Endodermal cell (in vitro differentiated cells): ENCODE data around the gene LMNA. TPM values are rescaled to one million over a fixed set of nuclear protein-coding genes. Genes with fewer than 3 reads are reported as not detected.
A peak's percentile ranks its signal among the peaks of the same experiment; 100 is the strongest.

Experiments
- DNase-seq: peaks from one replicate; pipeline ENCODE4 v3.0.0-alpha.2; 2017
- H3K27ac ChIP-seq: 2 replicates; pipeline ENCODE4 v1.5.1; 2013; ENCODE audit warnings: mild to moderate bottlenecking, low read depth, low read length, moderate library complexity
- H3K27me3 ChIP-seq: 2 replicates; pipeline ENCODE4 v1.6.1; 2013; ENCODE audit warnings: mild to moderate bottlenecking, low read length, moderate library complexity; ENCODE audit not compliant: insufficient read depth, control insufficient read depth, poor library complexity, severe bottlenecking
- H3K36me3 ChIP-seq: 2 replicates; pipeline ENCODE4 v1.7.0; 2013; ENCODE audit warnings: mild to moderate bottlenecking, low read length, moderate library complexity; ENCODE audit not compliant: control insufficient read depth, insufficient read depth
- H3K4me1 ChIP-seq: one replicate; pipeline ENCODE4 v1.7.0; 2013; ENCODE audit warnings: low read length; ENCODE audit not compliant: control insufficient read depth, insufficient read depth
- H3K4me3 ChIP-seq: 2 replicates; pipeline ENCODE4 v1.5.1; 2013; ENCODE audit warnings: mild to moderate bottlenecking, low read length, moderate library complexity
- H3K9ac ChIP-seq: 2 replicates; pipeline ENCODE4 v1.6.1; 2013; ENCODE audit warnings: mild to moderate bottlenecking, low read length, moderate library complexity; ENCODE audit not compliant: poor library complexity, severe bottlenecking; ENCODE audit errors: extremely low read depth
- H3K9me3 ChIP-seq: 2 replicates; pipeline ENCODE4 v1.6.1; 2013; ENCODE audit warnings: mild to moderate bottlenecking, low read length, moderate library complexity; ENCODE audit not compliant: control insufficient read depth
- H3K27ac Mint-ChIP-seq: 2 replicates; pipeline ENCODE4 v1.8.0; 2020; ENCODE audit warnings: mixed read lengths
- H3K27me3 Mint-ChIP-seq: 2 replicates; pipeline ENCODE4 v1.8.0; 2021; ENCODE audit warnings: mild to moderate bottlenecking, mixed read lengths; ENCODE audit not compliant: insufficient read depth
- H3K36me3 Mint-ChIP-seq: 2 replicates; pipeline ENCODE4 v1.8.0; 2020; ENCODE audit warnings: low read depth, mixed read lengths
- H3K4me1 Mint-ChIP-seq: 2 replicates; pipeline ENCODE4 v1.8.0; 2020; ENCODE audit warnings: mixed read lengths
- H3K4me3 Mint-ChIP-seq: 2 replicates; pipeline ENCODE4 v1.8.0; 2020; ENCODE audit warnings: mild to moderate bottlenecking, moderate library complexity, mixed read lengths
- H3K9me3 Mint-ChIP-seq: 2 replicates; pipeline ENCODE4 v1.8.0; 2020; ENCODE audit warnings: mild to moderate bottlenecking, mixed read lengths
- WGBS, 2 experiments: methylation state at CpG; one replicate each; pipeline versions ENCODE4 v1.1.5 to v1.1.7; 2013; ENCODE audit warnings: missing lambda C conversion rate in 2 of 2, mixed read lengths in 1 of 2; ENCODE audit not compliant: insufficient coverage in 1 of 2, insufficient read length in 1 of 2; 5-methylcytosine and 5-hydroxymethylcytosine counted together
- total RNA-seq, 2 donors: library from RNA; stranded (reverse); fragmentation: NEBNext Ultra II Directional in 1 of 2; extraction: Animal tissue kit (Norgen Biotek cat#: 25700) in 1 of 2; gene quantifications; 2 replicates in 1 of 2; 3 replicates in 1 of 2; pipeline ENCODE4 v1.2.1, GENCODE V29; 2021
- TF ChIP-seq, protein P1 (sequence below): fragments of 200-600 bp; sonication (generic); conservative IDR thresholded peaks from 2 replicates; pipeline ENCODE4 v1.5.0; 2021; ENCODE audit warnings: antibody characterized with exemption, mild to moderate bottlenecking

The LMNA gene
- total RNA-seq, 2 donors from 2014 or later: 41.2 to 42.0 TPM

DNA sequence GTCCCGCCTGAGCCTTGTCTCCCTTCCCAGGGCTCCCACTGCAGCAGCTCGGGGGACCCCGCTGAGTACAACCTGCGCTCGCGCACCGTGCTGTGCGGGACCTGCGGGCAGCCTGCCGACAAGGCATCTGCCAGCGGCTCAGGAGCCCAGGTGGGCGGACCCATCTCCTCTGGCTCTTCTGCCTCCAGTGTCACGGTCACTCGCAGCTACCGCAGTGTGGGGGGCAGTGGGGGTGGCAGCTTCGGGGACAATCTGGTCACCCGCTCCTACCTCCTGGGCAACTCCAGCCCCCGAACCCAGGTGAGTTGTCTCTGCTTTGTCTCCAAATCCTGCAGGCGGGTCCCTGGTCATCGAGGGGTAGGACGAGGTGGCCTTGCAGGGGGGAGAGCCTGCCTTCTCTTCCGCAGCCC, 24.0 kb downstream of the LMNA start:
- Histone ChIP-seq H3K9me3 (no peaks in the 10 kb centered on the region), H3K27me3 (no peaks in the 10 kb centered on the region), H3K27ac (no peak overlapping the region), H3K9ac (no peak overlapping the region), H3K4me3 (no peak overlapping the region), H3K36me3 (peaks cover 63% of the 10 kb centered on the region), H3K4me1 (no peaks in the 10 kb centered on the region)
- no peak overlapping the region for H3K4me3 Mint-ChIP-seq
- DNase-seq: no peak
- TF ChIP-seq, protein P1, sequence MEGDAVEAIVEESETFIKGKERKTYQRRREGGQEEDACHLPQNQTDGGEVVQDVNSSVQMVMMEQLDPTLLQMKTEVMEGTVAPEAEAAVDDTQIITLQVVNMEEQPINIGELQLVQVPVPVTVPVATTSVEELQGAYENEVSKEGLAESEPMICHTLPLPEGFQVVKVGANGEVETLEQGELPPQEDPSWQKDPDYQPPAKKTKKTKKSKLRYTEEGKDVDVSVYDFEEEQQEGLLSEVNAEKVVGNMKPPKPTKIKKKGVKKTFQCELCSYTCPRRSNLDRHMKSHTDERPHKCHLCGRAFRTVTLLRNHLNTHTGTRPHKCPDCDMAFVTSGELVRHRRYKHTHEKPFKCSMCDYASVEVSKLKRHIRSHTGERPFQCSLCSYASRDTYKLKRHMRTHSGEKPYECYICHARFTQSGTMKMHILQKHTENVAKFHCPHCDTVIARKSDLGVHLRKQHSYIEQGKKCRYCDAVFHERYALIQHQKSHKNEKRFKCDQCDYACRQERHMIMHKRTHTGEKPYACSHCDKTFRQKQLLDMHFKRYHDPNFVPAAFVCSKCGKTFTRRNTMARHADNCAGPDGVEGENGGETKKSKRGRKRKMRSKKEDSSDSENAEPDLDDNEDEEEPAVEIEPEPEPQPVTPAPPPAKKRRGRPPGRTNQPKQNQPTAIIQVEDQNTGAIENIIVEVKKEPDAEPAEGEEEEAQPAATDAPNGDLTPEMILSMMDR: no peak
- H3K27me3 Mint-ChIP-seq: no peaks in the 10 kb centered on the region
- no peak overlapping the region for H3K27ac Mint-ChIP-seq
- WGBS, 2 experiments: 97 to 99% methylated on average over 13 to 22 of the region's 22 CpGs
- peaks cover 37% of the 10 kb centered on the region for H3K36me3 Mint-ChIP-seq
- H3K4me1 Mint-ChIP-seq: peaks cover 7% of the 10 kb centered on the region
- H3K9me3 Mint-ChIP-seq: no peaks in the 10 kb centered on the region

DNA sequence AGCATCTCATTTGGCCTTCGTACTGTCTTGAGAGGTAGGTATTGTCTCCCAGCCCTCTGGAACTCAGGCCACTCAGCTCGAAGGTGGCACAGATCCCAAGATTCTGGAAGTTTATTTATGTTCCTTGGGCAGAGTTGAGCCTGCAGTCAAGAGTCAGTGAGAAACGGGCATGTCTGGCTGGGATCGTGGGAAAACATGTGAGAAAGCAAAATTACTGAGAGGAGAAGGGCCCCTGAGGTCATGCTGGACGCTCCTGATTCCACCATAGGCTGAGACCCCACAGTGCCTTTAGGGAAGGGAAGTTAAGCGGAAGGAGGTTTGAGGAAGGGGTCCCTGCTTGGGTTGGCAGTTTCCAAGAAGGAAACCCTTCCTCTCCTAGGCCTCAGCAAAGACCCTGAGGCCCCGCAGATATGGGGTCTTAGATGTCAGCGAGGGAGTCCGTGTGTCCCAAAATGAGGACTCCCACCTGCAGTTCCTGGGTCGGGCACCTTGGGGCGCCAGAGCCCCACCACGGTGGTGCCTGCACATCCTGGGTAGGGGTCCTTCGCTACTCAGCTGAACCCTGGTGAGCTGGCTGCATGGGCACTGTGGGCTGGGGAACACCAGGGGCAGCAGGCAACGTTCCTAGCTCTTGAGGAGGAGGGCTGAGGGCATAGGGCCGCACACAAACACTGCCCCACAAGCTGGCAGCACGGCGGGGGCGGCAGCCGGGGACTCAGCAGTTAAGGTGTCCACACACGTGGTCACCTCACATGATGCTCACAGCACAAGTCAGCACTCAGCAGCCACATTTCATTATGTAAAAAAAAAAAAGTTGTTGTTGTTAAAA, 26.6 kb downstream of the LMNA start:
- Mint-ChIP-seq H3K9me3 (no peaks in the 10 kb centered on the region), H3K4me1 (peaks cover 17% of the 10 kb centered on the region), H3K27ac (peak overlapping the region; percentile 75), H3K4me3 (no peak overlapping the region), H3K36me3 (peaks cover 16% of the 10 kb centered on the region), H3K27me3 (no peaks in the 10 kb centered on the region)
- Histone ChIP-seq H3K27me3 (no peaks in the 10 kb centered on the region), H3K36me3 (peaks cover 38% of the 10 kb centered on the region), H3K9me3 (no peaks in the 10 kb centered on the region), H3K4me3 (no peak overlapping the region), H3K4me1 (no peaks in the 10 kb centered on the region), H3K9ac (no peak overlapping the region), H3K27ac (peak overlapping the region; percentile 36)
- DNase-seq: peak; percentile 97
- 59 to 65% methylated on average over 14 to 20 of the region's 20 CpGs for WGBS, 2 experiments
- TF ChIP-seq, protein P1: peak; percentile 99

DNA sequence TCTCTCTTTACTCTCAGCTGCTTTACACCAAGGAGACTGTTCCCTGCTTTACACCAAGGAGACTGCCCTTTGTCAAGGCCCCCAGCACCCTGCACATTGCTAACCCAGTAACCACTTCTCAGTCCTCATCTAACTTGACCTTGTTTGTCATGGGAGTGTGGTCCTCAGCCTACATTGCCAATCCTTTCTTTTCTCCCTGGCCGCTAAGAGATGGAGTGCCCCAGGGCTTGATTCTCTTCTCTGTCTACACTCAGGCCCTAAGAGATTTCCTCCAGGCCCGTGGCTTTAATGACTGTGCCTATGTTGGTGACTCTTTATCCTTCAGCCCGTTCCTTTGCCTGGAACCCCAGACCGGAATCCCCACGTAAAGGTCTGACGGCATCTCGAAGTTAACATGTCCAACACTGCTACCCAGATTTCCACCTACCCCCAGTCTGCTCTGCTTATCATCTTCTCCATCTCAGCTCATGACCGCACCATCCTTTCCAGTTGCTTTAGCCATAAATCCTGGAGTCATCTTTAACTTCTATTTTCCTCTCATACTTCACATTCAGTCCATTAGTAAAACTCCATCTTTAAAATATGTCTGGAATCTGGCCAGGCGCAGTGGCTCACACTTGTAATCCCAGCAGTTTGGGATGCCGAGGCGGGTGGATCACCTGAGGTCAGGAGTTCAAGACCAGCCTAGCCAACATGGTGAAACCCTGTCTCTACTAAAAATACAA, 29.4 kb downstream of the LMNA start:
- no peaks in the 10 kb centered on the region for H3K4me1 ChIP-seq
- H3K36me3 Mint-ChIP-seq: no peaks in the 10 kb centered on the region
- WGBS, 2 experiments: 92% methylated on average over 11 of the region's 11 CpGs
- TF ChIP-seq, protein P1: no peak
- no peaks in the 10 kb centered on the region for H3K9me3 ChIP-seq
- no peak overlapping the region for H3K4me3 Mint-ChIP-seq
- no peak overlapping the region for H3K9ac ChIP-seq
- no peaks in the 10 kb centered on the region for H3K27me3 Mint-ChIP-seq
- peaks cover 12% of the 10 kb centered on the region for H3K36me3 ChIP-seq
- no peaks in the 10 kb centered on the region for H3K9me3 Mint-ChIP-seq
- no peaks in the 10 kb centered on the region for H3K27me3 ChIP-seq
- peaks cover 34% of the 10 kb centered on the region for H3K4me1 Mint-ChIP-seq
- H3K27ac ChIP-seq: no peak overlapping the region
- H3K27ac Mint-ChIP-seq: no peak overlapping the region
- DNase-seq: no peak
- H3K4me3 ChIP-seq: no peak overlapping the region
